Iris pigment epithelial cell (primary cell): ENCODE results near the gene F11R.
"Not testable (repeated sequence)": the region's sequence is repeated elsewhere in the genome, so short reads cannot be mapped to it uniquely, and the experiment has no call there.

Source experiments
- DNase-seq: peaks from one replicate; pipeline ENCODE4 v3.0.0-alpha.2; 2011; ENCODE audit warnings: low read depth

The F11R gene

DNA sequence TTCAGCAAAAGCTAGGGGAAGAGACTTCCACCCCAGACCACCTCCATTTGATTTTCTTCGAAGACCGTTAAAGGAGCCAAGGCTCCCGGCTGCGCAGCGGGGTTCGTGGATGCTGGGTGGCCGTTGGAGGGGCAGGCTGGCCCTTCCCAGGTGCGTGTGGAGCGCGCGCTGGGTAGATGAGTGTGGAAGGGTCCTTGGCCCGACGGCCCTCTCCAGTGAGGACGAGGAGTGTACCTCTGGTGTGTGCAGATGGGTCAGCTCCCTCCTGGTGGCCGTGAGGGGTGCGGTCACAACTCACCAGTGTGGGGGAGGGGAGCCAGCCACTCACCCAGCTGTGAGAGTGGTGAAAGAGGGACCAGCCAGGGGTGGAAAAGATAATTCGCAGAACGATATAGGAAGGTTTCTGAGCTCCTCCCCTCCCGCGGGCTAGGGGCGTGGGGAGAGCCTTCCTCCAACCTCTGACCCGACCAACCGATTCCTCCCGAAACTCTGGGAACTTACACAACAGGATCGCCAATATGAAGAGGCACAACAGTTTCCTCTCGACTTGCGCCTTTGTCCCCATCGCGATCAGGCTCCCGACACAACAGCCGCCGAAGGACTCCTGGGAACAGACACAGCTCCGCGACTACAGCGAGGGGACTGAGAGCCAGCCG, at the start of gene F11R:
F11R (minus strand) TSS at position 644 of the 656 bp plus-strand sequence; CDS start at position 565, 79 bp downstream.
- no peak for DNase-seq

DNA sequence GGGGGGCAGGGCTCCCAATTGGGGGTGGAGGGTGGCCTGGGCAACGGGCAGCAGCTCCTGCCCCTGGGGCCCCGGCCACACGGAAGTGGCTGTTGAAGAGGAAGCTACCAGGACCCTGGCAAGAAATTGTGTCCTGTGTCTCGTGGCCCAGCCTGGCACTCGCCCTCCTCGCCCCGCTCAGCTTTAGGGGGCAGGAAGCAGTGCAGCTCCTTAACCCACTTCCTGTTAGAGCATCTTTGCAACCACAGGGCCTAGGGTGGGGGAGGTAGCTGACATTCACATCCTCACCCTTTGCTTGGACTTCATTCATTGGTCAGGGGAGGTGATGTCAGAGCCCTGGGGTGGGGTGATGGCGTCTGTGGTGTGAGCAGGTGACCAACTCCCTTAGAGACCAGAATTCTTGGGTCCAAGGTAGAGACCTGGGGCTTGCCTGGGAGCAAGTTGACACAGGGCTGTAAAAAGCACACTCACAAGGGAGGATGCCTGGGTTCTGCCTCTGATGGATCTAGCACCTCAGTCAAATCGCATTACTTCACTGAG, 48.8 kb upstream of the F11R start, which contains the start of gene ARHGAP30:
ARHGAP30 (minus strand) TSS at position 161 of the 540 bp plus-strand sequence. CDS start 267 bp downstream, outside the sequence.
- DNase-seq, result no peak

DNA sequence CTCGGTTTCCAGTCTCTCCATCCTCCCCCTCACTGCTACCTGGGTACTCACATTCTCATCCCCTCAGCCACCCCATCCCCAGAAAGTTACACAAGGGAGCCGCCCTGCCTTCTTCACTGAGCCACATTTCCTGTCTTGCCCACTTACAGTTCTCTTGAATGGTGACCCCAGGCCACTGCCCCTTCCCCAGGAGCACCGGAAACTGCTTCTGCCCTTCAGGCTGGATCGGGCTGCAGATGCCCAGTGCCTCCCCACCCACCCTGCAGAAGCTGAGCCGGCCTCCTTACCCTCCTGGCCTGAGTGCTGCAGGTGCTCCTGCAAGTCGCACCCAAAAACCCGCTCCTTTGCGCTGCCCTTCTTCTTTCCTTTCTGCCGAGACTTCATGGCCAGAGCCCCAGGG, 48.3 kb upstream of the F11R start:
- DNase-seq, result no peak

DNA sequence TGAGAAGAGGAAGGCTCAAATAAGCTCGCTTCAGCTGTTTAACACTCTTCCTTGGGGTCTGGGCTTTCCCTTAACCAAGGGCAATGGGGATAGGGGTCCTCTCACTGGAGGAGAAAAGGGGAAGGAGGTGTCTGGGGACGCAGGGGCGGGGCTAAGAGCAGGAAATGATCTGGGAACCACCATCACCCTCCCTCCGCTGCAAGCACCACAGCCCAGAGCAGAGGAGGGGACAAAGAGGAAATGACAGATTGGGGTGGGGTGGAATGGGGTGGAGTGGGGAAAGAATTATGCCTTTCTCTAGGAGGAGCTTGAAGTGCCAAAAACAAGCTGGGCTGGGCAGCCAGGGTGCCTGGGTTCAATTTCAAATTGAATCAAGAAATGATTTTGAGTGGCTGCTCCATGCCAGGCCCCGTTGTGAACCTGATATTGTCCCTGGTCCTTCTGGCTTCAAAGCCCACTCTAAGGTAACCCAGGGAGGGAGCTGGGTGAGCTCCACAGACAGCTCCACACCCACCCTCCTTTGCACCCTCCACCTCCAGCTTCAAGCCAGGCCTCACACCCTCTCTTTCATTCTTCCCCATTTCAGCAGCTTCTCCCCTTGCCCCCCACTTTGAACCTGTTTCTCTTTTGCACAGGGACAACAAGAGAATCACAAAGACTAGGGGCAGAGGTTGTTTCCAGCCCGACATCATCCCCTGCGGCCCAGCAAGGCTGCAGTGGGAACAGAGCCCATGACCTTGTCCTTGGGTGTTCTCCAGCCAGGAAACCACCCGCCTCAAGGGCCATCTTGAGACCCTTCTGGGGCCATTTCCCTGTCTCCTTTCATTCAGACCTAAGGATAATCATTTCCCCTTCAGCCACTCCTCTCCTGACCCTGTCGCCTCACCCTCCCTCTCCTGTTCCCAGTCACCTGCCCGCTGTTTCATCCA, 47.6 kb upstream of the F11R start:
- DNase-seq, result no peak

DNA sequence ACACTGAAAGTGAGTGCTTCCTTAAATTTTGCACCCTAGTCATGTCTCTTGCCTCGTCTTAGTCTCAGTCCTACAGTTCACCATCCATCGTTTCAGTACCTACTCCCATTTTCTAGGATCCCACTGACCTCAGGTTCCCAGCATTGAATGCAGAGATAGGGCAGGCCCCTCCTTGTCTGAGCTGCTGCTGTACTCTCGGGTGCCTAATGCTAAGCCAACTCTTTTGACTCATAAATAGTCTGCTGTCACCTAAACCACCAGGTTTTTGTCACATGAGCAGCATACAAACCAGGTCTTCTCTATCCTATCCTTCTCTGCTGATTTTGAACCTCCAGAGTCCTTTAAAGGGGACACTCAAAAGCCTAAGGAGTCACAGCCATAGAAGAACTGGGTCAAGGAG, 45.7 kb upstream of the F11R start:
- no peak for DNase-seq

DNA sequence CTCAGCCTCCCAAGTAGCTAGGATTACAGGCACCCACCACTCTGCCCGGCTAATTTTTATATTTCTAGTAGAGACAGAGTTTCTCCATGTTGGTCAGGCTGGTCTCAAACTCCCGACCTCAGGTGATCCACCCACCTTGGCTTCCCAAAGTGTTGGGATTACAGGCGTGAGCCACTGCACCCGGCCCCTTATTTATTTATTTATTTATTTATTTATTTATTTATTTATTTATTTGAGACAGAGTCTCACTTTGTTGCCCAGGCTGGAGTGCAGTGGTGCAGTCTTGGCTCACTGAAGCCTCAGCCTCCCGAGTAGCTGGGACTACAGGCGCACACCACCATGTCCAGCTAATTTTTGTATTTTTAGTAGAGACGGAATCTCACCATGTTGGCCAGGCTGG, 44.7 kb upstream of the F11R start:
- not testable (repeated sequence) for DNase-seq

DNA sequence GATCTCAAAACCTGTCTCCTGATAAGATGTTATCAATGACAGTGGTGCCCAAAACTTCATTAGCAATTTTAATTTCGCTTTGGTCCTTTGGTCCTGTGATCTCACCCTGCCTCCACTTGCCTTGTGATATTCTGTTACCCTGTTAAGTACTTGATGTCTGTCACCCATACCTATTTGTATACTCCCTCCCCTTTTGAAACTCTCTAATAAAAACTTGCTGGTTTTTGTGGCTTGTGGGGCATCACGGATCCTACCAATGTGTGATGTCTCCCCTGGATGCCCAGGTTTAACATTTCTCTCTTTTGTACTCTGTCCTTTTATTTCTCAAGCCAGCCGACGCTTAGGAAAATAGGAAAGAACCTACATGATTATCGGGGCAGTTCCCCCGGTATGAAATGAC, 43.0 kb upstream of the F11R start:
- not testable (repeated sequence) for DNase-seq

DNA sequence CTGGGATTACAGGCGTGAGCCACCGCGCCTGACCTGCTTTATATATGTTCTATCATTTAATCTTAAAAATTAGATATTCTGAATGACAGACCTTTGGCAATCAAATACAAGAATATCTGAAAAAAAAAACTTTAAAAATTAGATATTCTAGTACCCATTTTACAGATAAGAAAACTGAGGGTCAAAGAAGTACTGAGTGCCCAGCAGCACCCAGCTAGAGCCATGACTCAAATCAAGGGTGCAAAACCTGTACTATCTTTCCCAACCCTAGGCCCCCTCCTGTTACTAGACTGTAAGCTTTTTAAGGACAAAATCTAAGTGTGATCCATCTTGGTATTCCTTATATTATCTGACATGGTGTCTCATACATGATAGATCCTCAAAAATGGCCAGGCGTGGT, 40.5 kb upstream of the F11R start:
- no peak for DNase-seq

DNA sequence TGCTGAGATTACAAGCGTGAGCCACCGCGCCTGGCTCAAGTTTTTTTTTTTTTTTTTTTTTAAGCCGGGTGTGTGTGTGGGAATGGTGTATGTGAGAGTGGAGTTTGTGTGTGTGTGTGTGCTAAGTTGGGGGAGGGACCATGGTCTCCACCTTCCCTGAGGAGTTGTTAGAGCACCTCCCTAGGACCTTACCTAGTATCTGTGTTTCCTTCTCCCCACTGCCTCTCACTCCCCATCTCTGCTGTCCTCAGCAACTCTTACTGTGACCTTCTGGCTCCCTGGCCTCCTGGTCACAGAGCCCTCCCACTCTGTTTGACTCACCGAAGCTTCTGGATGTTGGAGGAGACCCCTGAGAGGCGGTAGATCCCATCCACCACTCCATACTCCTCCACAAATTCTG, 38.3 kb upstream of the F11R start:
- no peak for DNase-seq

DNA sequence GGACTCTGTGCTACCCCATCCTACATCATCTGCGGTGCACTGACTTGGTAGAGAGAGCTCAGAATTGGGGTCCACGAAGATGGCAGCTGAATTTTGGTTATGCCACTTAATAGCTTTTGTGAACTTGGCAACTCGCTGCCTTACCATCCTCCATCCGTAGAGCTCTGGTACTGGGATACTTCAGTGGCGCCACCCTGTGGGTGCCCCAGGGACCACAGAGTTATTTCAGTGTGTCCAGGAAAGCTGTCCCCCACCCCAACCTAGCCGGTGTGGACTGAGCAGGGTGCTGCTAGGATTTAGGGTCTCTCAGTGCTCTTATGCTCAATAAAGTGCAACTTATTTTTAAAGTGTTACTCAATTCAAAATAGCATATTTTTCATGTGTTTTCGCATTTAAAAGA, 33.9 kb upstream of the F11R start:
- DNase-seq, result no peak

DNA sequence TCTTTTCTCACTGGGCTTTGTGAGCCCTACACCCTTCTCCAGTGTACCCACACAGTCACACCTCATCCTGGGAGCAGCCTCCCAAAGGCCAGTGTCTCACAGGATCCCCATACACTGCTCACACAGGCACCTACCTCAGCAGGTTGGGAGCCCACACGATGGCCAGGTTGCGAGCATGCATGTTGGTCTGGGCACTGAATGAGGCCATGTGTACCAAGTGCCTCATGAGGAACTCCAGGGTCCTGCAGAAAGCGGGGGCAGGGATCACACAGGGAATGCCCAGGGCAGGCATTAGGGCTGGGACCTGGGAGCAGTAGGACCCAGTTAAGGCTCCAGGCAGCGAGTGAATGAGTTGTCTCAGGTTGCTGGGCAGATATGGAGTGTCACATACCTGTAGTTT, 33.3 kb upstream of the F11R start:
- DNase-seq, result no peak

DNA sequence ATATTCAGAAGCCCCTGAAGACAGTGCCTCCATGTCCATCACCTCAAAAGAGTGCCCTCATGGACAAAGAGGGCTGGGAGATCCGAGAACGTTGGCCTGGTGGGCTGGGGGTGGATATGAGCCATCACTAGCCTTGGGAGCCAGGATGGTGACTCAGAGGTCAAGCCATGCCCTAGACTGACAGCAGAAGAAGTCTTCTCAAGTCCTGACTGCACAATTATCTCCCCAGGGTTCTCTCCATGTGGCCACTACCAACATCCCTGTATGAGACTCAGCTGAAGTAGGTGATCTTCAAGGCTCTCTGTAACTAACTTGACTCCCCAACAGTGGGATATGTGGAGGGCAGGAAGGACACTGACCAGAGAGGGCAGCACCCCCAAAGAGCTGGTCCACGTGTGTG, 31.9 kb upstream of the F11R start:
- DNase-seq, result no peak

DNA sequence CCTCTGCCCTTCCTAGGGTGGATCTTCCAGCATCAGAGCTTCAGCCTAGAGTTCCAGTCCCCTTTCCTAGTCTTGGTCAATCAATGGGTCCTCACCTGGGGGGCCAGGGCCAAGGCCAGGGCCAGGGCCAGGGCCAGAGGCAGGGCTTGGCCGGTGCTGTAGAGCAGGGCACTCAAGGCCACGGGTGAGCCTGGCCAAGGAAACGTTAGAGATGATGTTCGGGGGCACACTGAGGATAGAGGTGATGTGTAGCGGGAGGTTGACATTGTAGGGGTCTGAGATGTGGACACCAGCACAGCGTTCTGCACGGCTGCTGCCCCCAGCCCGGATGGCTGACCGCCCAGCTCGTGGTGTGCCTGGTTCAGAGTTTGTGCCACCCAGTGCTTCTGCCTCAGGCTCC, 30.3 kb upstream of the F11R start:
- no peak for DNase-seq

DNA sequence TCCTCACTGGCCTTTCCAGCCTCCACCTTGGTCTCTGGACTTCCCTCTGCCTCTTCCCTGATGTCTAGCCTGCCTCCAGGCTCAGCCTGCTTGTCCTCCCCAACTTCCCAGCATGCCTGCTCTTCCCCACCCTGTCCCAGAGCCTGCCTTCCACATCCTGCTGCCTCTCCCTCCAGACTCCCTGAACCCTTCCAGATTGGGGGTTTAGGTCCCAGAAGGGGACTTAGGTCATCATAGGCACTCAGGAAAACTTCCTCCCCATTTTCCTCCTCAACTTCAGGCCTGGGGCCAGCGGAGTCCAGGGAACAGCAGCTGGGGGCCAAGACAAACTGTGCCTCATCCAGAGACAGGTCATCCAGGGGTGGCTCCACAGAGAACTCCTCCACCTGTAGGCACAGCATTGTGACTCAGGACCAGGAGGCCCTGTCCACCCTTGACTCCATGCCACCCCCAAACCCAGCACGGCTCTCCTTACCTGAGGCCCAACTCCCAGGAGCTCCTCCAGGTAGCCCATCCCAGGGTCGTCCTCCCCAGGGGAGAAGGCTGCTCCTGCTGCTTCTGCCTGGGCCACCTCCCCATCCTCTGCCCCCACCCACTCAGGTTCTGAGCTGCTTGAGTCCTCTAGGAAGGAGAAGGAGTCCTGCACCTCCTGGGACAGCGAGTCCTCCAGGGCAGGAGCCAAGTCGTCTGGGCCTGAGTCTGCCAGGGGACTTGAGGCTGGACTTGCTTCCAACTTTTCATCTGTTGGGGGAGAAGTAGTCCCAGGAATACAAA, 28.2 kb upstream of the F11R start:
- no peak for DNase-seq

DNA sequence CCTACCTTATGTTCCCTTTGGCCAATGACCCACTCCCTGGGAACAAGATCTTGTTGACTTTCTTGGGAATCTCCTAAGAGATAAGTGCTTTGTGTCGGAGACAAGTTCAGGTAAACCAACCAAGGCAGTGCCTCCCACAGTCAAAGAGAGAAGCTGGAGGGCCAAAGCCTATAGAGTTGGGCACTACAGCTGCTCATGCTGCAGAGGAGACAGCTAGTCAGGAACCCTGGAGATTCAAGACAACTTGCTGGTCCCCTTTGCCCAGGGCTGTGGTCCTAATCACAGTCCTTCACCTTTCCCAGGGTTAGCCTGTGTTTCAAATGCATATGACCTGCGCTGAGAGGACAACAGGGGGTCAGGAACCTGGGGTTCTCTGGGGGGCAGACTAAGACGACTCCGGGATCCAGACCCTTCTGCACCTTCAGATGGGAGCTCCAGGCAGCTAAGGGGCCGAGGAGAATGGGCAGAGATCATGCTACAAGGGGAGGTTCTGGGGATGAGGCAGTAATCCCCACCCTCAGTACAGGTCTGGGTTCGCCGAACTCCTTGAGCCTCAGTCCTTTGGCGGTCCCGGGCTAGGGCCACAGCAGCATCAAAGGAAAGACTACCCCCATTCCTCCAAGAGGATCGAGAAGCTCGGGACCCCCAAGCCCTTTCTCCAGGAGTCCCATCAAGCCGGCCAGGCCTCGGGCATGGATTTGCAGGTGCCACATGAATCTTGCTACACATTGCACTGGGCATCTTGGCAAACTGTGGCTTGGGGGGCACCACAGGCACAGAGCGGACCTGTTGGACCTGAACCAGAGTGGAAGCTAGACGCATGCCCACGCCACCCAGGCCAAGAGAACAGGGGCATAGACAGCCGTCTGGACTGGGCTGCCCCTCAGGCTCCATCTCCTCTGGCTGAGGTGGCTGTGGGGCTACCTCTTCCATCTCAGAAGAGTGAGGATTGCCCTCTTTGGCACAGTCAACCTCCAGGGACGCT, 26.8 kb upstream of the F11R start:
- no peak for DNase-seq

DNA sequence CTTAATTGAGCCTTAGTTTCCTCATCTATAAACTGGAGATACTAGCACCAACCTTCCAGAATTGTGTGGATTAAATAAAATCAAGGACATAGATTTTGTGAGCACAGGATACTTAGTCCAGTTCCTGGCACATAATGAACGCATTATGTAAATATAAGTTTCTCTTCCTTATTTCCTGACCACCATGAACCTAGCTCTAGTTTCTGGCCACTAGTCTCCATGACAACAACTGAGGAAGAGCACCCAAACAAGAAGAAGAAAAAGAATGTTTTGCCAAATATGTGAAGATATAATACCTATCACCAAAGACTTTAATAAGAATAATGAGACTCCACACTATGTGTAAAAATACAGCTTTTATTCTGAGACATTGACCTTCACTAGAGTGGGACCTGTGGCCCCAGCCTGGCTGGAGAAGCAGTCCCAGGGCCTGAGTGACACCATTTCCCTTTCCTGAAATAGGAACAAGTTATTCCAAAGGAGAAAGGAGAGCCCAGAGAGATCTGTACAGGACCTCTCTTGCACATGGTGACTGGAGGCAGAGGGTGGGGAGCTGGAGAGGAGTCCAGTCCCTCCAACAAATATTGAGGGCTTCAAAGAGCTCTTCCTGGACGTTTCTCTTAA, 25.8 kb upstream of the F11R start:
- DNase-seq, result no peak

DNA sequence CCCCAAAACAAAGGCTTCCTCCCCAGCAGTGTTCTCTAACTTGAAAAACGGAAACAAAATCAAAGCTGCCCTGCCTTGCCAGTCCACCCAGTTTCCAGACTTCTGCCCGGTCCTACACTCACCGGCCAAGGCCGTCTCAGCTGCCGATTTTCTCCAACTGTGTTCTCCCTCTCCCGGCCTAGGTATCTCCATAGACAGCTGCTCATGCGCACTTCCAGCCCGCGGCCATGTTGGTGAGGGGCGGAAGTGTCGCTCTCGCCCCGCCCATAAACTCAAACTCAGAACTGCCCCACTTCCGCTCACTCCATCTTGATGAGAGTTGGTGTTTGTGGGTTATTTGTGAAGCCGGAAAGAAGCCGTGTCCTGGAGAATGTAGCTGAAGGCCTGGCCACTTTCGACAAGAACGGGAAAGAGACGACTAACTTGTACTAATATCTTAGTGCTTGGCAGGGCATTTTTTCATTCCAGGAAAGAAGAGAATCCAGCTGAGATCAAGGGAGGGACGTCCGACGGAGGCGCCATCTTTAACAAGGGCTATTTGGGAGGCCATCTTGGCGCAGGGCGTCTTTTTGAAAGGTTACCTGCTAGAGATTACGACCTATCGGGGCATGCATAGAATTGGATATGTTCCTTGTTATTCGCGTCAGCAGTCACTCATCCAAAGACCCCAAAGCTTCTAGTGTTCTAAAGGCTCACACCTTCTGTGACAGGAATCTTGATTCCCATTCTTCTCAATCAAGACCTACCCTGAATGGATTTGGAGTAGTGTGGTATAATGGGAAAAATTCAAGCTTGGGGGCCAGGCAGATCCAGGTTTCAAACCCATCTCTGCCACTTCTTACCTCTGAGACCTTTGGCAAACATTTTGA, 25.0 kb upstream of the F11R start, which contains the start of gene USF1:
USF1 (minus strand) TSS at position 242 of the 869 bp plus-strand sequence. CDS start 2,702 bp downstream, outside the sequence.
- DNase-seq, result peak; percentile 97

DNA sequence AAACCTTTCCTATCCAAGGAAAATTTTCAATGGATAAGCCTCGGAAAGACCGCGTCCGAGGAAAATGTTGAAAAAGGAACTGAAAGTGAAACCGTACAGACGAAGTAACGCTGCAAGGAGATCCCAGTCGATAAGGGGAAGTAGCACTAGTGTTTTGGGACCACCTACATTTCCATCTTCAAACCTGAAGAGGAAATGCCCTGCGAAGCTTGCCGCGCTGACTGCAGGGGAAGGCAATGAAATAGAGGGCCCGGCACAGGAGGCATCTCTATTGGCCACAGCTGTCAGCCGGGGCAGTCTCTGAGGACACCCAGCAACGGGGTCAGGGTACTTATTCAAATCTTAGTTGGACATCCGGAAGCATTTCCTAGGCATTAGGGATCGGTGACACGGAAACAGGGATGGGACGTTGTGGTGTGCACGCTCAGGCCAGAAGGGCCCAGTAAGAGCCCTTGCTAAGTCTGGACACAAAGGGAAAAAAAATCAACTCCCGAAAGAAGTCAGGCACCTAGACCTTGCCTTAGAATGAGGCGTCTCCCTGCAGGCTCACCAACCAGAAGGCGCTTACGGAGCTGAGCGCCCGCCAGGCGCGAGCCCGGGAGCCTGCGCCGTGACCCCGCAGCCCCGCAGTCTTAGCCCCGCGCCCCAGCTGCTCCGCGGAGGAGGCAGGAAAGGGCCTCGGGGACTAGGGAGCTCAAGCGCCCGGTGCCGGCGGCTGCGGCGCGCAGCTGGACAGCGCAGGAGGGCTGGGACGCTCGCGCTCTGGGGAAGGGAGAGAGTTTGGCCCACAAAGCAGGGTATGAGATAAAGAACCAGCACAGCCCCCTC, 24.2 kb upstream of the F11R start:
- DNase-seq, result peak; percentile 68

DNA sequence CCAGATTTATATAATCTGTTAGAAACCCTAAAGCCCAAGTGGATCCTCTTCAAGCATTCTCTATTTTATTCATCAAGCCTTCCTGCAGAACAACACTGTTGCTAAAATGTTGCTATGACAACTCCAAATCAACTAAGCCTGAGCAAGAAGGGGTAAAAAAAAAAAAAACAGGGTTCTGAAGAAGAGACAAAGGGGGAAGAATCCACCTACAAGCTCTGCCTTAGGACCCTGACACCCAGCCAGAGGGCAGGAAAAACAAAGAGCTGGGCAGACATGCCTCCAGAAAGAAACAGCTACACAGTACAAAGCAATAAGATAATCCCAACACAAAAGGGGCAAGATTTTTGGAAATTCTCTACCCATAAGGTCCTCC, 23.6 kb upstream of the F11R start:
- no peak for DNase-seq
